Measurements from ENCODE around the gene GCSAM. TPM values are rescaled to one million over a fixed set of nuclear protein-coding genes. Genes with fewer than 3 reads are reported as not detected.

The GCSAM gene
- total and polyA plus RNA-seq, 2 donors (not counting 1 experiment from before 2014, with no cell fraction given): 14.9 to 24.6 TPM

- intact Hi-C loops (cut with micrococcal nuclease): no loop called here
- CTCF ChIA-PET: interaction anchor here (0.6 kb wide), 1 partner anchor 170 kb away, joined by 3 read pairs; no protein-coding TSS in a partner anchor
- Histone ChIP-seq H4K20me1 (ENCODE audit: control insufficient read depth, insufficient read depth, low read length, poor library complexity, severe bottlenecking) (no peaks in the 10 kb centered on the region), H3K9ac (ENCODE audit: low read length) (no peak overlapping the region), H3K27ac (ENCODE audit: low read length in 2 of 2) (no peak overlapping the region), H3K36me3 (replicated peaks in 1 of 2; ENCODE audit: control extremely low read depth in 1 of 2, control insufficient read depth in 1 of 2, extremely low read depth in 1 of 2, insufficient read depth in 2 of 2, low read length in 1 of 2) (no peaks in the 10 kb centered on the region), H3K4me3 (ENCODE audit: control extremely low read depth in 1 of 5, extremely low read depth in 1 of 5, insufficient read depth in 1 of 5, low read depth in 2 of 5, low read length in 4 of 5) (no peak overlapping the region), H3K79me2 (ENCODE audit: control insufficient read depth, insufficient read depth, low read length) (no peaks in the 10 kb centered on the region), H3K9me3 (ENCODE audit: control extremely low read depth in 1 of 3, control insufficient read depth in 2 of 3, insufficient read depth in 1 of 3, low read length in 2 of 3) (peaks cover 0 to 16% (median 16%) of the 10 kb centered on the region in 3 donors), H3K4me1 (ENCODE audit: control insufficient read depth in 2 of 2, insufficient read depth in 2 of 2, low read length in 2 of 2) (no peaks in the 10 kb centered on the region), H3K27me3 (replicated peaks in 1 of 4; ENCODE audit: control extremely low read depth in 1 of 4, control insufficient read depth in 3 of 4, insufficient read depth in 4 of 4, low read length in 3 of 4) (no peaks in the 10 kb centered on the region), H3K4me2 (replicated peaks; ENCODE audit: low read depth, low read length, poor library complexity, severe bottlenecking) (no peak overlapping the region), H2AFZ (ENCODE audit: insufficient read depth, low read depth, low read length, poor library complexity, severe bottlenecking) (no peak overlapping the region)
- DNase-seq (no peak), ATAC-seq (ENCODE audit: low read depth) (no peak)
- Mint-ChIP-seq H3K27me3 (no peaks in the 10 kb centered on the region), H3K4me3 (no peak overlapping the region), H3K4me1 (no peaks in the 10 kb centered on the region), H3K9me3 (ENCODE audit: insufficient read depth) (peaks cover 14% of the 10 kb centered on the region), H3K27ac (no peak overlapping the region)
- TF ChIP-seq, protein P1, sequence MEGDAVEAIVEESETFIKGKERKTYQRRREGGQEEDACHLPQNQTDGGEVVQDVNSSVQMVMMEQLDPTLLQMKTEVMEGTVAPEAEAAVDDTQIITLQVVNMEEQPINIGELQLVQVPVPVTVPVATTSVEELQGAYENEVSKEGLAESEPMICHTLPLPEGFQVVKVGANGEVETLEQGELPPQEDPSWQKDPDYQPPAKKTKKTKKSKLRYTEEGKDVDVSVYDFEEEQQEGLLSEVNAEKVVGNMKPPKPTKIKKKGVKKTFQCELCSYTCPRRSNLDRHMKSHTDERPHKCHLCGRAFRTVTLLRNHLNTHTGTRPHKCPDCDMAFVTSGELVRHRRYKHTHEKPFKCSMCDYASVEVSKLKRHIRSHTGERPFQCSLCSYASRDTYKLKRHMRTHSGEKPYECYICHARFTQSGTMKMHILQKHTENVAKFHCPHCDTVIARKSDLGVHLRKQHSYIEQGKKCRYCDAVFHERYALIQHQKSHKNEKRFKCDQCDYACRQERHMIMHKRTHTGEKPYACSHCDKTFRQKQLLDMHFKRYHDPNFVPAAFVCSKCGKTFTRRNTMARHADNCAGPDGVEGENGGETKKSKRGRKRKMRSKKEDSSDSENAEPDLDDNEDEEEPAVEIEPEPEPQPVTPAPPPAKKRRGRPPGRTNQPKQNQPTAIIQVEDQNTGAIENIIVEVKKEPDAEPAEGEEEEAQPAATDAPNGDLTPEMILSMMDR (IDR thresholded peaks at IDR 0.05): no peak
- no peak for TF ChIP-seq EZH2 (IDR thresholded peaks at IDR 0.05; ENCODE audit: borderline replicate concordance, insufficient read depth, low read depth, low read length, poor library complexity, severe bottlenecking)
- 83% methylated on average over 1 of the region's 1 CpG for WGBS (ENCODE audit: insufficient coverage)
- POLR2A ChIA-PET: no interaction called here
These were observed 16.1 kb upstream of the GCSAM start for GRCh38 chr3:112149136-112149535.

- H2AFZ ChIP-seq (ENCODE audit: insufficient read depth, low read depth, low read length, poor library complexity, severe bottlenecking): no peak overlapping the region
- no peaks in the 10 kb centered on the region for H3K4me1 ChIP-seq (ENCODE audit: control insufficient read depth in 2 of 2, insufficient read depth in 2 of 2, low read length in 2 of 2)
- no peak for ATAC-seq (ENCODE audit: low read depth)
- intact Hi-C loops (cut with micrococcal nuclease): no loop called here
- no peaks in the 10 kb centered on the region for H3K36me3 ChIP-seq (replicated peaks in 1 of 2; ENCODE audit: control extremely low read depth in 1 of 2, control insufficient read depth in 1 of 2, extremely low read depth in 1 of 2, insufficient read depth in 2 of 2, low read length in 1 of 2)
- no peaks in the 10 kb centered on the region for H3K79me2 ChIP-seq (ENCODE audit: control insufficient read depth, insufficient read depth, low read length)
- peaks cover 8% of the 10 kb centered on the region for H3K4me1 Mint-ChIP-seq
- no peak overlapping the region for H3K4me3 ChIP-seq (ENCODE audit: control extremely low read depth in 1 of 5, extremely low read depth in 1 of 5, insufficient read depth in 1 of 5, low read depth in 2 of 5, low read length in 4 of 5)
- POLR2A ChIA-PET: no interaction called here
- TF ChIP-seq, protein P1 (IDR thresholded peaks at IDR 0.05): no peak
- no peak for TF ChIP-seq EZH2 (IDR thresholded peaks at IDR 0.05; ENCODE audit: borderline replicate concordance, insufficient read depth, low read depth, low read length, poor library complexity, severe bottlenecking)
- no peaks in the 10 kb centered on the region for H3K27me3 ChIP-seq (replicated peaks in 1 of 4; ENCODE audit: control extremely low read depth in 1 of 4, control insufficient read depth in 3 of 4, insufficient read depth in 4 of 4, low read length in 3 of 4)
- no peak for DNase-seq
- peak overlapping the region; percentile 17 for H3K27ac Mint-ChIP-seq
- H3K9me3 ChIP-seq (ENCODE audit: control extremely low read depth in 1 of 3, control insufficient read depth in 2 of 3, insufficient read depth in 1 of 3, low read length in 2 of 3): peaks cover 0 to 16% (median 6%) of the 10 kb centered on the region in 3 donors
- no peak overlapping the region for H3K9ac ChIP-seq (ENCODE audit: low read length)
- peak overlapping the region; percentile 32 for H3K4me3 Mint-ChIP-seq
- H3K27me3 Mint-ChIP-seq: no peaks in the 10 kb centered on the region
- H3K4me2 ChIP-seq (replicated peaks; ENCODE audit: low read depth, low read length, poor library complexity, severe bottlenecking): no peak overlapping the region
- WGBS (ENCODE audit: insufficient coverage): 33% methylated on average over 1 of the region's 1 CpG
- peaks cover 16% of the 10 kb centered on the region for H3K9me3 Mint-ChIP-seq (ENCODE audit: insufficient read depth)
- CTCF ChIA-PET: no interaction called here
- no peaks in the 10 kb centered on the region for H4K20me1 ChIP-seq (ENCODE audit: control insufficient read depth, insufficient read depth, low read length, poor library complexity, severe bottlenecking)
- H3K27ac ChIP-seq (ENCODE audit: low read length in 2 of 2): no peak overlapping the region
These were observed 10.6 kb upstream of the GCSAM start for GRCh38 chr3:112143689-112144088.

All from B cell (primary cell).